Smooth muscle cell (in vitro differentiated cells): ENCODE data around the gene NGRN. TPM values are rescaled to one million over a fixed set of nuclear protein-coding genes. Genes with fewer than 3 reads are reported as not detected.
A peak's percentile ranks its signal among the peaks of the same experiment; 100 is the strongest.

Experiments used
- DNase-seq: peaks from one replicate; lab custom pipeline; 2025; ENCODE audit not compliant: unreplicated experiment; lab: John Stamatoyannopoulos, UW
- H2AFZ ChIP-seq: fragments of 200-600 bp; sonication (generic); 2 replicates; pipeline ENCODE4 v1.6.0; 2016; ENCODE audit warnings: antibody characterized with exemption, low read depth, mild to moderate bottlenecking
- H3F3A ChIP-seq: fragments of 200-600 bp; sonication (generic); 2 replicates; pipeline ENCODE4 v1.6.0; 2017; ENCODE audit warnings: antibody characterized with exemption, low read depth
- H3K27ac ChIP-seq: fragments of 200-600 bp; sonication (generic); 2 replicates; pipeline ENCODE4 v1.5.1; 2016; ENCODE audit warnings: low read depth, mild to moderate bottlenecking
- H3K27me3 ChIP-seq: fragments of 200-600 bp; sonication (generic); 2 replicates; pipeline ENCODE4 v1.6.1; 2016; ENCODE audit warnings: low read depth, mild to moderate bottlenecking
- H3K36me3 ChIP-seq: fragments of 200-600 bp; sonication (generic); 2 replicates; pipeline ENCODE4 v1.5.1; 2016; ENCODE audit warnings: low read depth
- H3K4me1 ChIP-seq: fragments of 200-600 bp; sonication (generic); 2 replicates; pipeline ENCODE4 v1.5.1; 2016; ENCODE audit warnings: low read depth
- H3K4me2 ChIP-seq: fragments of 200-600 bp; sonication (generic); 2 replicates; pipeline ENCODE4 v1.6.0; 2016; ENCODE audit warnings: mild to moderate bottlenecking
- H3K4me3 ChIP-seq: fragments of 200-600 bp; sonication (generic); 2 replicates; pipeline ENCODE4 v1.5.1; 2016; ENCODE audit warnings: mild to moderate bottlenecking
- H3K79me2 ChIP-seq: fragments of 200-600 bp; sonication (generic); 2 replicates; pipeline ENCODE4 v1.6.0; 2016; ENCODE audit warnings: low read depth, mild to moderate bottlenecking
- H3K9ac ChIP-seq: fragments of 200-600 bp; sonication (generic); 2 replicates; pipeline ENCODE4 v1.6.0; 2016; ENCODE audit warnings: low read depth
- H3K9me3 ChIP-seq: fragments of 200-600 bp; sonication (generic); replicated peaks from 2 replicates; pipeline ENCODE4 v1.5.1; 2016; ENCODE audit warnings: low read depth
- H4K20me1 ChIP-seq: fragments of 200-600 bp; sonication (generic); 2 replicates; pipeline ENCODE4 v1.6.0; 2016; ENCODE audit warnings: low read depth
- CTCF ChIP-seq: fragments of 200-600 bp; sonication (generic); IDR thresholded peaks from 2 replicates; pipeline ENCODE4 v1.5.1; 2017; ENCODE audit warnings: borderline replicate concordance, mild to moderate bottlenecking, antibody characterized with exemption; ENCODE audit not compliant: insufficient read depth, poor library complexity, severe bottlenecking
- WGBS: methylation state at CpG from one replicate; pipeline ENCODE4 v1.1.7; 2016; ENCODE audit warnings: low lambda C conversion rate; 5-methylcytosine and 5-hydroxymethylcytosine counted together
- polyA plus RNA-seq: library from polyadenylated mRNA; unstranded; fragments of >200 nt; fragmentation: Nextera tagmentation; extraction: Ambion mirVana; gene quantifications from 2 replicates; pipeline ENCODE4 v1.2.1, GENCODE V29; 2016
- total RNA-seq: library from RNA; depleted of rRNA; stranded (reverse); fragments of >200 nt; gene quantifications from 2 replicates; pipeline ENCODE4 v1.2.3, GENCODE V29; 2014

The NGRN gene
- total and polyA plus RNA-seq, 2 experiments from 2014 or later, result 54.8 to 71.5 TPM

GRCh38 chr15:90230610-90231009, 34.9 kb upstream of the NGRN start:
- WGBS, result 97% methylated on average over 8 of the region's 8 CpGs
- DNase-seq, result no peak
- Histone ChIP-seq H3F3A (no peaks in the 10 kb centered on the region), H2AFZ (no peak overlapping the region), H3K4me1 (peaks cover 11% of the 10 kb centered on the region), H4K20me1 (peaks cover 10% of the 10 kb centered on the region), H3K9me3 (no peaks in the 10 kb centered on the region), H3K4me2 (no peak overlapping the region), H3K36me3 (no peaks in the 10 kb centered on the region), H3K79me2 (peaks cover 6% of the 10 kb centered on the region), H3K27ac (no peak overlapping the region), H3K9ac (no peak overlapping the region), H3K27me3 (no peaks in the 10 kb centered on the region), H3K4me3 (no peak overlapping the region)
- no peak for TF ChIP-seq CTCF

DNA sequence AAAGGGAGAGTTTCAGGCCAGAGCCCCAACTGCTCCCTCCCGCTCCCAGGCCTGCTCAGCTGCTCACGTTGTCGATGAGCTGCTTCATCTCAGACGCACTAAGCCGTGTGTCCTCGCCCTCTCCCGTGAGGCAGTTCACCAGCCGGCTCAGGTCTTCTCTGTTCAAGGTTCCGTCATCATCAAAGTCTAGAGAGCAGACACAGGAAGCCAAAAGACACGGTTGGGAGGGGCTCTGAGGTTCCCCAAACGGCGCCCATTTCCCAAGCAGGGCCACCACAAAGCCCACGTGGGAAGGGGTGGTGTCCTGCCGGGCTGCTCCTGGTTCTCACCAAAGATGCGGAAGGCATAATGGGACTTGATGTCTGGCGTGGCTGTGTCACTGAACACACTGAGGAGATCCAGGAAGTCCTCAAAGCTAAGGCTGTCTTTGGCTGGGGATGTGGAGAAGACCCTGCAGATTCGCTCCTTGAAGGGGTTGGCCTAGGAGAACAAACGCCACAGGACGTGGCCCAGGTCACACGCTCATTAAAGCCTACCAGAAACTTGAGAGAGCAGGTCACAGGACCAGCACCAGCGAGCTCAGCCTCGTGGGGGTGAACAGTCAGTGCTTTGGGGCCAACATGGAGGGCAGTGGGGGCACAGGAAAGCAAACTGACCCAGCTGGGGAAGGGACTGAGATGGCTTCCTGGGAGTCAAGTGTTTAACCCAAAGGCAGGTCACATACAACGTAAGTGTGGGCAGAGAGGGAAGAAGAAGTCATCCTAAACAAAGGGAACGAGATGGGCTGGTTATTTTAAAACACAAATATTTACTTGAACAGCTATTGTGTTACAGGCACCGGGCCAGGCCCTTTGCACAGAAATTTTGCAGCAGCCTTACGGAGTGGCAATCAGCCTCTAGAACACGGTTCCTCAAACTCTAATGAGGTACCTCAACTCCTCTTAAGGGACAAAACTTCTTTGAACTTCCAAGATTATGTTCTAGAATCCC, 34.1 kb upstream of the NGRN start:
- no peaks in the 10 kb centered on the region for H3K36me3 ChIP-seq
- no peak overlapping the region for H3K27ac ChIP-seq
- H3F3A ChIP-seq, result no peaks in the 10 kb centered on the region
- no peaks in the 10 kb centered on the region for H3K27me3 ChIP-seq
- DNase-seq, result no peak
- peaks cover 10% of the 10 kb centered on the region for H4K20me1 ChIP-seq
- no peak overlapping the region for H3K4me3 ChIP-seq
- TF ChIP-seq CTCF, result no peak
- no peaks in the 10 kb centered on the region for H3K9me3 ChIP-seq
- peaks cover 6% of the 10 kb centered on the region for H3K79me2 ChIP-seq
- peaks cover 11% of the 10 kb centered on the region for H3K4me1 ChIP-seq
- no peak overlapping the region for H3K9ac ChIP-seq
- WGBS, result 94% methylated on average over 27 of the region's 27 CpGs
- no peak overlapping the region for H3K4me2 ChIP-seq
- no peak overlapping the region for H2AFZ ChIP-seq

- TF ChIP-seq CTCF, result no peak
These were observed 33.3 kb upstream of the NGRN start for GRCh38 chr15:90232196-90232595.

More at GRCh38 chr15:90232196-90232595, 33.3 kb upstream of the NGRN start:
- DNase-seq, result no peak
- Histone ChIP-seq H3K4me2 (peak overlapping the region; percentile 88), H3K4me1 (peaks cover 11% of the 10 kb centered on the region), H3K27ac (no peak overlapping the region), H4K20me1 (peaks cover 10% of the 10 kb centered on the region), H2AFZ (no peak overlapping the region), H3F3A (no peaks in the 10 kb centered on the region), H3K79me2 (peaks cover 6% of the 10 kb centered on the region), H3K9ac (no peak overlapping the region), H3K4me3 (peak overlapping the region; percentile 81), H3K9me3 (no peaks in the 10 kb centered on the region), H3K27me3 (no peaks in the 10 kb centered on the region), H3K36me3 (no peaks in the 10 kb centered on the region)
- WGBS, result 96% methylated on average over 13 of the region's 13 CpGs
